OCI-LY1 (cell line): ENCODE data around the gene LIN7C.

Source experiments
- EZH2 ChIP-seq: fragments of 200-600 bp; sonication (generic), shearing (Covaris generic); IDR thresholded peaks from 2 replicates; pipeline ENCODE4 v1.8.0; 2017; ENCODE audit warnings: borderline replicate concordance, mixed run types, mild to moderate bottlenecking, antibody characterized with exemption, low read length, moderate library complexity, mixed read lengths
- TF ChIP-seq, protein P1 (sequence below): fragments of 200-600 bp; sonication (generic), shearing (Covaris generic); IDR thresholded peaks from 2 replicates; pipeline ENCODE4 v1.5.1; 2017; ENCODE audit warnings: mild to moderate bottlenecking, antibody characterized with exemption, low read length, moderate library complexity, mixed read lengths

DNA sequence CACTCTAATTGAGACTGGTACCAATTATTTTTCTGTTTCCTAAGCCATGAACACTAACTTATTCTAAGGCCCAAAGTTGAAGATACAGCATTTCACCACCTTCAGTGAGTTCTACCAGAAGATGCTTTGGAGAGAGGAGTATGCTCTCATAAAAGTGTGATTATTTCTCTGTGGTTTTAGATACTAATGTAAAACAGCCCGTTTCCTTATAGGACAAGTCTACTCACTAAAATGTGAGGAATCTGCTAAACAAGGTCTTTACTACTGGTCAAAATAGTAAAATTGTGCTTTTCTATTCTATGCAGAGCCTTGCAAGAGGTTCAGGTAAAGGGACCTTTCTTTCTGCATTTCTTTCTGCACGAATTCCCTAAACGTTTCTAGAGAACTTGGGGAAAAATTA lies 36.4 kb downstream of the LIN7C start:
- TF ChIP-seq, protein P1, sequence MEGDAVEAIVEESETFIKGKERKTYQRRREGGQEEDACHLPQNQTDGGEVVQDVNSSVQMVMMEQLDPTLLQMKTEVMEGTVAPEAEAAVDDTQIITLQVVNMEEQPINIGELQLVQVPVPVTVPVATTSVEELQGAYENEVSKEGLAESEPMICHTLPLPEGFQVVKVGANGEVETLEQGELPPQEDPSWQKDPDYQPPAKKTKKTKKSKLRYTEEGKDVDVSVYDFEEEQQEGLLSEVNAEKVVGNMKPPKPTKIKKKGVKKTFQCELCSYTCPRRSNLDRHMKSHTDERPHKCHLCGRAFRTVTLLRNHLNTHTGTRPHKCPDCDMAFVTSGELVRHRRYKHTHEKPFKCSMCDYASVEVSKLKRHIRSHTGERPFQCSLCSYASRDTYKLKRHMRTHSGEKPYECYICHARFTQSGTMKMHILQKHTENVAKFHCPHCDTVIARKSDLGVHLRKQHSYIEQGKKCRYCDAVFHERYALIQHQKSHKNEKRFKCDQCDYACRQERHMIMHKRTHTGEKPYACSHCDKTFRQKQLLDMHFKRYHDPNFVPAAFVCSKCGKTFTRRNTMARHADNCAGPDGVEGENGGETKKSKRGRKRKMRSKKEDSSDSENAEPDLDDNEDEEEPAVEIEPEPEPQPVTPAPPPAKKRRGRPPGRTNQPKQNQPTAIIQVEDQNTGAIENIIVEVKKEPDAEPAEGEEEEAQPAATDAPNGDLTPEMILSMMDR, result no peak
- TF ChIP-seq EZH2, result no peak
